Measurements from ENCODE around the gene ENTHD1. TPM values are rescaled to one million over a fixed set of nuclear protein-coding genes. Genes with fewer than 3 reads are reported as not detected.
"Not testable (repeated sequence)": the region's sequence is repeated elsewhere in the genome, so short reads cannot be mapped to it uniquely, and the experiment has no call there.

ENTHD1 gene
- total RNA-seq, 1 donor from 2014 or later, result 0.18 TPM

- intact Hi-C loops (cut with micrococcal nuclease), result no loop called here
Measured at GRCh38 chr22:39856588-39856987, 37.0 kb downstream of the ENTHD1 start.

- intact Hi-C loops (cut with micrococcal nuclease), result no loop called here
Measured at GRCh38 chr22:39852799-39853198, 40.8 kb downstream of the ENTHD1 start.

- intact Hi-C loops (cut with micrococcal nuclease), result no loop called here
Measured at GRCh38 chr22:39851606-39852315, 41.8 kb downstream of the ENTHD1 start.

- intact Hi-C loops (cut with micrococcal nuclease), result no loop called here
Measured at GRCh38 chr22:39847477-39847876, 46.1 kb downstream of the ENTHD1 start.

- intact Hi-C loops (cut with micrococcal nuclease), result not testable (repeated sequence)
Measured at GRCh38 chr22:39846539-39846938, 47.0 kb downstream of the ENTHD1 start.

- intact Hi-C loops (cut with micrococcal nuclease), result no loop called here
Measured at GRCh38 chr22:39845529-39845928, 48.0 kb downstream of the ENTHD1 start.

GRCh38 chr22:39839917-39840510 lies 53.5 kb downstream of the ENTHD1 start:
- intact Hi-C loops (cut with micrococcal nuclease), result loop anchor here (1.0 to 5.0 kb wide), 2 partner anchors 61 to 68 kb away; partner anchors contain the start of gene GRAP2

- intact Hi-C loops (cut with micrococcal nuclease), result no loop called here
Measured at GRCh38 chr22:39839204-39839603, 54.4 kb downstream of the ENTHD1 start.

GRCh38 chr22:39833610-39834009 lies 60.0 kb downstream of the ENTHD1 start:
- intact Hi-C loops (cut with micrococcal nuclease), result no loop called here

- intact Hi-C loops (cut with micrococcal nuclease), result no loop called here
Measured at GRCh38 chr22:39833093-39833492, 60.5 kb downstream of the ENTHD1 start.

- intact Hi-C loops (cut with micrococcal nuclease), result no loop called here
Measured at GRCh38 chr22:39832627-39833074, 60.9 kb downstream of the ENTHD1 start.

GRCh38 chr22:39825661-39826102 lies 67.9 kb downstream of the ENTHD1 start:
- intact Hi-C loops (cut with micrococcal nuclease), result no loop called here

GRCh38 chr22:39821008-39821407 lies 72.6 kb downstream of the ENTHD1 start:
- intact Hi-C loops (cut with micrococcal nuclease), result no loop called here

- intact Hi-C loops (cut with micrococcal nuclease), result no loop called here
Measured at GRCh38 chr22:39820256-39820655, 73.3 kb downstream of the ENTHD1 start.

GRCh38 chr22:39819429-39819828 lies 74.1 kb downstream of the ENTHD1 start:
- intact Hi-C loops (cut with micrococcal nuclease), result no loop called here

GRCh38 chr22:39818094-39818493 lies 75.5 kb downstream of the ENTHD1 start:
- intact Hi-C loops (cut with micrococcal nuclease), result no loop called here

- intact Hi-C loops (cut with micrococcal nuclease), result no loop called here
Measured at GRCh38 chr22:39815932-39816331, 77.6 kb downstream of the ENTHD1 start.

GRCh38 chr22:39814899-39815298 lies 78.7 kb downstream of the ENTHD1 start:
- intact Hi-C loops (cut with micrococcal nuclease), result no loop called here

GRCh38 chr22:39809772-39810557 lies 83.6 kb downstream of the ENTHD1 start:
- intact Hi-C loops (cut with micrococcal nuclease), result no loop called here

GRCh38 chr22:39808081-39808480 lies 85.5 kb downstream of the ENTHD1 start:
- intact Hi-C loops (cut with micrococcal nuclease), result no loop called here

GRCh38 chr22:39806109-39806508 lies 87.5 kb downstream of the ENTHD1 start:
- intact Hi-C loops (cut with micrococcal nuclease), result no loop called here

- intact Hi-C loops (cut with micrococcal nuclease), result no loop called here
Measured at GRCh38 chr22:39805117-39805516, 88.4 kb downstream of the ENTHD1 start.

All from T-helper 2 cell treated with Interferon-gamma antibody and Interleukin-4, amounts not matched to agents 100 ng/mL and 5 ng/mL, for 36 hours (primary cell).